ENCODE results near the gene MR1. TPM values are rescaled to one million over a fixed set of nuclear protein-coding genes. Genes with fewer than 3 reads are reported as not detected.

The MR1 gene
- total RNA-seq, 1 experiment from 2014 or later, result 18.6 TPM

DNA sequence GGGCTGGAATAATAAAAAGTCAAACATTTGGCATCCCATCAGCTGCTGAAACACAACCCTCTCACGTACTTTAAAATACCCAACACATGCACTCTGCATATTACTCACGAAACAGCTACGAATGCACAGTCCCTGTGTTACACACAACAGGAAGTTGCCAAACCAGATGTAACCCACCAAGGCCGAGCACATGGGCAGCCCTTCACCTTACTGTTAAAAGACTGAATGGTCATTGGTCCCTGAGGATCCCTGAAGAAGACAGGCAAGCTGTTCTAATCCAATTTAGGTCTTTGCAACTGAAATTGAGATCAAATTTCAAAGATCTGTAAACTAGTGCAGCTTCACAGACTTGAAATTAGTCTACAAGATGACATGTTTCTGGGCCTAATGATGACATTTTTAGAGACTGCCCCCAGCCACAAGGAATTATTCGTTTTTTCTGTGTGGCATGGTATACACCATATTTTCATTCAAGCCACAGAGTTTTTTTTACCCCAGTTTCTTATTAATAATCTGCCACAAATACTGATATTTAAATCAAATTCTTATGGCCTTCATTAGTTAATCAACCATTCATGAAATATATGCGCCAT is 29.1 kb downstream of the MR1 start:
- DNase-seq (ENCODE audit: low read depth in 1 of 2, low spot score in 2 of 2), result no peak
- H3K4me3 ChIP-seq, result no peak overlapping the region
- no peaks in the 10 kb centered on the region for H3K9me3 ChIP-seq (replicated peaks)
- no peaks in the 10 kb centered on the region for H3K27me3 ChIP-seq (replicated peaks)
- H3K36me3 ChIP-seq, result no peaks in the 10 kb centered on the region
- peaks cover 12% of the 10 kb centered on the region for H3K4me1 ChIP-seq (replicated peaks)
- H3K27ac ChIP-seq, result peak overlapping the region; percentile 34

GRCh38 chr1:181064011-181064623 is 30.3 kb downstream of the MR1 start:
- Histone ChIP-seq H3K4me3 (no peak overlapping the region), H3K4me1 (replicated peaks) (peaks cover 12% of the 10 kb centered on the region), H3K27ac (no peak overlapping the region), H3K9me3 (replicated peaks) (no peaks in the 10 kb centered on the region), H3K27me3 (replicated peaks) (no peaks in the 10 kb centered on the region), H3K36me3 (no peaks in the 10 kb centered on the region)
- DNase-seq (ENCODE audit: low read depth in 1 of 2, low spot score in 2 of 2), result no peak

- Histone ChIP-seq H3K4me1 (replicated peaks) (peaks cover 12% of the 10 kb centered on the region), H3K4me3 (no peak overlapping the region), H3K9me3 (replicated peaks) (no peaks in the 10 kb centered on the region), H3K36me3 (no peaks in the 10 kb centered on the region), H3K27me3 (replicated peaks) (no peaks in the 10 kb centered on the region), H3K27ac (no peak overlapping the region)
- DNase-seq (ENCODE audit: low read depth in 1 of 2, low spot score in 2 of 2), result no peak
Measured at GRCh38 chr1:181064702-181065101, 30.9 kb downstream of the MR1 start.

GRCh38 chr1:181073638-181074037 is 39.9 kb downstream of the MR1 start:
- DNase-seq (ENCODE audit: low read depth in 1 of 2, low spot score in 2 of 2), result peak; percentile 62 to 83
- H3K9me3 ChIP-seq (replicated peaks), result no peaks in the 10 kb centered on the region
- peak overlapping the region; percentile 38 for H3K27ac ChIP-seq

GRCh38 chr1:181075766-181076350 is 42.1 kb downstream of the MR1 start:
- H3K9me3 ChIP-seq (replicated peaks), result no peaks in the 10 kb centered on the region
- no peak overlapping the region for H3K27ac ChIP-seq
- DNase-seq (ENCODE audit: low read depth in 1 of 2, low spot score in 2 of 2), result no peak
- peaks cover 61% of the 10 kb centered on the region for H3K4me1 ChIP-seq (replicated peaks)
- H3K4me3 ChIP-seq, result no peak overlapping the region
- H3K27me3 ChIP-seq (replicated peaks), result no peaks in the 10 kb centered on the region
- no peaks in the 10 kb centered on the region for H3K36me3 ChIP-seq

More at GRCh38 chr1:181073638-181074037, 39.9 kb downstream of the MR1 start:
- Histone ChIP-seq H3K4me1 (replicated peaks) (peaks cover 39% of the 10 kb centered on the region), H3K36me3 (no peaks in the 10 kb centered on the region), H3K27me3 (replicated peaks) (no peaks in the 10 kb centered on the region), H3K4me3 (no peak overlapping the region)

DNA sequence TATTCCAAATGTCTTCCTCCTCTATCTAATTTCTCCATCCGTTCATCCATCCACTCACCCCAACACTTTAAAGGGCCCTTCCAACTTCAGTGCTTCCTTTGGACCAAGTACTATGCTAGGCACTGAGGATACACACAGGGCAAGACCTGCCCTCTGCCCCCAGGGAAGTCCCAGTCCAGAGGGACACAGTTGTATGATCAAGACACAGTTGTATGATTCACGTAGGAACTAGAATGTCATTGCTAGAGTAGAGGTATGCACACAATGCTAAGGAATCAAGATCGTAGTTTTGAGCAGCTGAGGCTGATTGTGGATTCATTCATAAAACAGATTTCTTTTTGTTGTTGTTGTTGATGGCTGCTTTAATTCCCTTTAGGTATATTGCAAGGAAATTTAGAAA is 43.1 kb downstream of the MR1 start:
- no peak for DNase-seq (ENCODE audit: low read depth in 1 of 2, low spot score in 2 of 2)
- peaks cover 71% of the 10 kb centered on the region for H3K4me1 ChIP-seq (replicated peaks)
- H3K9me3 ChIP-seq (replicated peaks), result no peaks in the 10 kb centered on the region
- H3K27ac ChIP-seq, result peak overlapping the region; percentile 98
- no peaks in the 10 kb centered on the region for H3K27me3 ChIP-seq (replicated peaks)
- no peaks in the 10 kb centered on the region for H3K36me3 ChIP-seq
- no peak overlapping the region for H3K4me3 ChIP-seq

GRCh38 chr1:181077576-181078242 is 43.9 kb downstream of the MR1 start:
- Histone ChIP-seq H3K4me3 (no peak overlapping the region), H3K27me3 (replicated peaks) (no peaks in the 10 kb centered on the region), H3K36me3 (no peaks in the 10 kb centered on the region), H3K4me1 (replicated peaks) (peaks cover 75% of the 10 kb centered on the region), H3K27ac (peak overlapping the region; percentile 98), H3K9me3 (replicated peaks) (no peaks in the 10 kb centered on the region)
- DNase-seq (ENCODE audit: low read depth in 1 of 2, low spot score in 2 of 2), result peak; percentile 76 to 89

DNA sequence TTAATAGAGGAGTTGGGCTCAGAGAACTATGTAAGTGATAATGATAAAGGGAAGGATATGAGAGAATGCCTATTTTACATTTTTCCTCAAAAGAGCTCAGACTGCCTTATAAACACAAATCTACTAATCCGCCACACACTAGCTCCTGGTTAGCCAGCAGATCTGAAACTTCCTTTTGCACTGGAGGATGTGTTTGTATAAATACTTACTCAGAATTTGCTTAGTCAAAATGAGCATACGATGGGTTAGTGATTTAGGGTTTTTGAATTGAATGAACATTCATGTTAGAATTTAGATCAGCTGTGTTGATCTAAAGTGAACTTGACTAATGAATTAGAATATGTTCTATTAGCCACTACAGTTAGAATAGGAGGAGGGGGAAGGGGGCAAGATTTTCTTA is 45.6 kb downstream of the MR1 start:
- Histone ChIP-seq H3K4me1 (replicated peaks) (peaks cover 65% of the 10 kb centered on the region), H3K4me3 (no peak overlapping the region), H3K27ac (peak overlapping the region; percentile 98), H3K36me3 (no peaks in the 10 kb centered on the region), H3K9me3 (replicated peaks) (no peaks in the 10 kb centered on the region), H3K27me3 (replicated peaks) (no peaks in the 10 kb centered on the region)
- peak in 1 of 2 experiments; percentile 54 for DNase-seq (ENCODE audit: low read depth in 1 of 2, low spot score in 2 of 2)

- DNase-seq (ENCODE audit: low read depth in 1 of 2, low spot score in 2 of 2), result peak in 1 of 2 experiments; percentile 43
- Histone ChIP-seq H3K4me3 (no peak overlapping the region), H3K4me1 (replicated peaks) (peaks cover 66% of the 10 kb centered on the region), H3K27ac (peak overlapping the region; percentile 98), H3K27me3 (replicated peaks) (no peaks in the 10 kb centered on the region), H3K36me3 (no peaks in the 10 kb centered on the region), H3K9me3 (replicated peaks) (no peaks in the 10 kb centered on the region)
Measured at GRCh38 chr1:181079920-181080319, 46.1 kb downstream of the MR1 start.

- no peak overlapping the region for H3K4me3 ChIP-seq
Measured at GRCh38 chr1:181080556-181080955, 46.8 kb downstream of the MR1 start.

DNA sequence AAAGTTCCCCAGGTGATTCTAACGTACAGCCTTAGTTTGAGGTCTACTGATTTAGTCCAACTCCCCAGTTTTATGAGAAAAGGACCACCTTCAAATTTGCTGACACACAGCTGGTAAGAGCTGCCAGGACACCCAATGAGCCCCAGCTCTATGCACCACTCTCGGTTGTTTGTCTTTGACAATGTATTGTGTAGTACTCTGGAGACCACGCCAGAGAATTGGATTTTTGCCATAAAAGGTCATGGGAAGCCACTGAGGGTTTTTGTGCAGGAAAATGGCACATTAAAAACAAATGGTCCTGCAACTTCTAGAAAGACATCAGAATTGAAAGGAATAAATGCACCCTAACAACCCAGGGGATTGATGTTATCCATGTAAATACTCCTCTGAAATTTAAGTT is 47.6 kb downstream of the MR1 start:
- Histone ChIP-seq H3K27me3 (replicated peaks) (no peaks in the 10 kb centered on the region), H3K9me3 (replicated peaks) (no peaks in the 10 kb centered on the region), H3K27ac (peak overlapping the region; percentile 98), H3K4me3 (no peak overlapping the region), H3K4me1 (replicated peaks) (peaks cover 66% of the 10 kb centered on the region), H3K36me3 (no peaks in the 10 kb centered on the region)
- DNase-seq (ENCODE audit: low read depth in 1 of 2, low spot score in 2 of 2), result peak; percentile 81 to 82

More at GRCh38 chr1:181080556-181080955, 46.8 kb downstream of the MR1 start:
- no peaks in the 10 kb centered on the region for H3K36me3 ChIP-seq
- DNase-seq (ENCODE audit: low read depth in 1 of 2, low spot score in 2 of 2), result peak in 1 of 2 experiments; percentile 39
- H3K27me3 ChIP-seq (replicated peaks), result no peaks in the 10 kb centered on the region
- peaks cover 66% of the 10 kb centered on the region for H3K4me1 ChIP-seq (replicated peaks)
- H3K27ac ChIP-seq, result peak overlapping the region; percentile 98
- no peaks in the 10 kb centered on the region for H3K9me3 ChIP-seq (replicated peaks)

GRCh38 chr1:181083842-181084605 is 50.2 kb downstream of the MR1 start:
- Histone ChIP-seq H3K27ac (no peak overlapping the region), H3K4me3 (no peak overlapping the region), H3K36me3 (peaks cover 4% of the 10 kb centered on the region), H3K4me1 (replicated peaks) (peaks cover 58% of the 10 kb centered on the region), H3K27me3 (replicated peaks) (no peaks in the 10 kb centered on the region), H3K9me3 (replicated peaks) (no peaks in the 10 kb centered on the region)
- DNase-seq (ENCODE audit: low read depth in 1 of 2, low spot score in 2 of 2), result peak in 1 of 2 experiments; percentile 32

GRCh38 chr1:181084606-181084969 is 50.8 kb downstream of the MR1 start:
- H3K9me3 ChIP-seq (replicated peaks), result no peaks in the 10 kb centered on the region
- no peak overlapping the region for H3K4me3 ChIP-seq
- H3K27me3 ChIP-seq (replicated peaks), result no peaks in the 10 kb centered on the region
- peaks cover 52% of the 10 kb centered on the region for H3K4me1 ChIP-seq (replicated peaks)
- peaks cover 10% of the 10 kb centered on the region for H3K36me3 ChIP-seq
- H3K27ac ChIP-seq, result no peak overlapping the region
- DNase-seq (ENCODE audit: low read depth in 1 of 2, low spot score in 2 of 2), result no peak
